GM19328 (cell line): ENCODE data around the gene LASP1.
"Not testable (repeated sequence)": the region's sequence is repeated elsewhere in the genome, so short reads cannot be mapped to it uniquely, and the experiment has no call there.

Experiments
- ATAC-seq: cut with Tn5 transposase; IDR thresholded peaks from one replicate; pipeline ENCODE4 v1.9.1; 2021; ENCODE audit warnings: mild to moderate bottlenecking, moderate library complexity; ENCODE audit not compliant: unreplicated experiment

LASP1 gene

DNA sequence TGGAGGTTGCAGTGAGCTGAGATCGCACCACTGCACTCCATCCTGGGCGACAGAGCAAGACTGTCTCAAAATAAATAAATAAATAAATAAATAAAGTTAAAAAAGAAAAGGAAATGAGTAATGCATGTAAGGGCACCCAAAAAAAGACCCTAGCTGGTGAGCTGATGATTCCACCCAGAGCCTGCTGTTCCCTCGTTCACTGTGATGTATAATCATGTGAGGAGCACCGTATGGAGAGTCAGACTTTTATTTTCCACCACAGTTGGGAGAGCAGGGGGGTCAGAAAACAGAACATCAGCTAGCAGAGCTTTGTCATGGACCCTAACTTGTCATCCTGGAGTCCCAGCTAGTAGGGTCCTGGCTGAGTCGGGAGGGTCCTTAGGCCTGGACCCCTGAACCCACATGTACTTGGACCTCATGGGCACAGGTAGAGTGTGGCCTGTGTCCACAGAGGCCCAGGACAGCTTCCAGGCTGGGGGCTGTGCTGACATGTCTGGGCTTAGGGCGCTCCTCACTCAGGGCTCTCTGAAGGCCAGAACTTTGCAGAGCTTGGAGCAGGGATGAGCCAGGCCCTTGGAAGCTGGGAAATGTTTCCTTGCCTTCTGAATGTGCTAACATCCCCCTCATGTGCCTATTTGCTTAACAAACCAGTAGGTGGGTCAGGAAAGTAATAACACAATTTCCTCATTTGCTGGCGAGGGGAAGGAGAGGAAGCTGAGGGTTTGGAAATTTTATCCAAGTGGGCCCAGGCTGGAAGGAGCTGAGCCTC, 36.8 kb downstream of the LASP1 start:
- no peak for ATAC-seq

DNA sequence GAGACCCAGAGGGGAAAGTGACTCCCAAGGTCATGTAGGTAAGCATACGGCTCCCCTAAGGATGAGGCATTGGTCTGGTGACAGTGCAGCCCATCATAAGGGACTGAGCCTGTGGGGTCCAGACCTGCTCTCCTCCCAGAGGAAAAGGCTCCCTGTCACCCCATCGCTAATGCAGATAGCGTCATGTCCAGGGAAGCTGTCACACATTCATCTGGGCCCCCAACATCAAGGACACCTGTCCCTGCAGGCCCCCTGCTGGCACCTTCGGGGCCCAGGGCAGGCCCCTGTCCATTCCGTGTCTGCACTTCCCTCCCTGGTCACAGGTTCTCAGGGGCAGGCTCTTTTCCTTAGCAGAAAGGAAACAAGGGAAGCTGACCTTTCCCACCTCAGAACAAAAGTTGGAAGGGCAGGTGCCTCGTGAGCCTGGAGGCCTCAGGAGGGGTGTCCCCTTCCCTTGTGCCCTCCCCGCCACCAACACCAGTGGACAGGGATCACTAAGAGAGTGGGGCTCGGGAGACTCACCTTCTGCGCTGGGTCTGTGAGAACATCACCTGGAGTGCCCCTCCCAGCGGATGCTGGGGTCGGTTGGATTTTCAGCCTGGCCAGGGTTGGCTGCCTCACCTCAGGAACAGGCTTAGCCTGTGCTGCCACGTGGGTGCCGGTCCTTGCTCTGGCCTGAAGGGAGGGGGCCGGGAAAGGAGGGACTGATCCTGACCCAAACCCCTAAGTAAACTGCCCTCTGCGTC, 38.2 kb downstream of the LASP1 start:
- no peak for ATAC-seq

DNA sequence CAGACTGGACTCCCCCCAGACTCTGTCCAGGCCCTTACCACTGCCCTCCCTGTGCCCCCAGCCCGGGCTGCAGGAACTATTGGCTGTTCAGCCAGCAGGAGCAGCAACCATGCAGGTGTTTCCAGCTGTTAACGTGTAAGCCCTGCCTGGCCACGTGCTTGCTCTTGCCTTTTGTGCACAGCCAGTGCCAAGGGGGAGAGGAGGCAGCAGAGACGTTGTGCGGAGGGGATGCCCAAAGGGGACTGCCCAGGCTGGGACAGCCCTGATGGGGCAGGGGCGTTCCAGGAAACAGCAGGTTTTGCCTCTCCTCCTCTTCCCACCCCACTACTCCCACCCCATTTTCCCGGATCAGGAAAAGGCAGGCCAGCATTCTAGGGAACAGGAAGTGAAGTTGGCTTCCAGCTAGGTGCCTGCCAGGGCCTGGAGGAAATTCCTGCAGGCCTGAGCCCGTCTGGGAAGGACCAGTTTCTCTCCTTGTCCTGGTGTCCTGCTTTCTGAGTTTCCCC, 38.9 kb downstream of the LASP1 start:
- ATAC-seq: no peak

DNA sequence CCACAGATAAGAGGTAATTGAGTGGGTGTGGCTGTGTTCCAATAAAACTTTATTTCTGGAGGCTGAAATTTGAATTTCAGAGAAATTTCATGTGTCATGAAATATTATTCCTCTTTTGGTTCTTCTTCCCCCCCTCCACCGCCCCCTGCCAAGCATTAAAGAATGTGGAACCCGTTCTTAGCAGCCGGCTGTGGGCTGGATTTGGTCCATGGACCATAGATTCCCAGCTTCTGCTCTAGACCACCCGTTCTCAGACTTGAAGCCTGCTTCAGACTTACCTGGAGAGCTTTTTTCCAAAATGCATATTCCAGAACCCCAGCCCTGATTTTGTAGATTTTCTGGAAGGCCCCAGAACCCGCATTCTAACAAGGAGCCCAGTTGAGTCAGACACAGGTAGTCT, 40.5 kb downstream of the LASP1 start:
- no peak for ATAC-seq

DNA sequence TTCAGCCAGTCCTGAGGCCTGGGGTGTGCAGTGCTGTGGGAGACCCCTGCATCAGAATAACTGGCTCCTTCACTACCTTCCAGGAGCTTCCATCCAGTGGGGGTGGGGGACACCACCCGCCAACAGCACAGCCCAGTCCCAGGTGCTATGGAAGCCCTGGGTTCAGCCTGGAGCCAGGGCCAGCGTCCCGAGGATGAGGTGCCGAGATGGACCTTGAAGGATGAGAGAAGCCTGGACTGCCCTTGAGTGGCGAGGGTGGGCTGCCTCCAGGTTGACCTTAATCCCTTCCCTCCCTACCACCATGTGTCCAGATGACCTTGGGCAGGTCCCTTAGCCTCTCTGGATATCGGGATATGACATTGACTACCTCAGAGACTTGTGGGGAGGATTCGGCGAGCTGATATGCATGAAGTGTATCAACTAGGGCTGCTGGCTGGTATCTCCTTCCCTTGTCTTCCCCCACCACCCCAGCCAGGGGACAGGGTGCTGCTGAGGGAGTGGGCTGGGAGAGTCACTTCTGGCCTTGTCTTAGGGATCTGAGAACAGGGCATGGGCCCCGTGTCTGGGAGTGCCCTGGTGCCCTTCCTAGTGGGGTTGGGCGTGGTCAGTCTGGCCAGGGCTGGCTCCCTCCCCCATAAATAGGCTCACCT, 41.3 kb downstream of the LASP1 start:
- ATAC-seq: no peak

DNA sequence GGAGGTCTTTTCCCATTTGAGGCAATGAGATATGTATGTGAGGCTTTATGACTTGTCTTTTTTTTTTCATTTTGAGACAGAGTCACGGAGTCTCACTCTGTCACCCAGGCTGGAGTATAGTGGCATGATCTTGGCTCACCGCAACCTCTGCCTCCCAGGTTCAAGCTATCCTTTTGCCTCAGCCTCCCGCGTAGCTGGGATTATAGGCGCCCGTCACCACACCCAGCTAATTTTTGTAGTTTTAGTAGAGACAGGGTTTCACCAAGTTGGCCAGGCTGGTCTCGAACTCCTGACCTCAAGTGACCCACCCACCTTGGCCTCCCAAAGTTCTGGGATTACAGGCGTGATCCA, 41.8 kb downstream of the LASP1 start:
- not testable (repeated sequence) for ATAC-seq

DNA sequence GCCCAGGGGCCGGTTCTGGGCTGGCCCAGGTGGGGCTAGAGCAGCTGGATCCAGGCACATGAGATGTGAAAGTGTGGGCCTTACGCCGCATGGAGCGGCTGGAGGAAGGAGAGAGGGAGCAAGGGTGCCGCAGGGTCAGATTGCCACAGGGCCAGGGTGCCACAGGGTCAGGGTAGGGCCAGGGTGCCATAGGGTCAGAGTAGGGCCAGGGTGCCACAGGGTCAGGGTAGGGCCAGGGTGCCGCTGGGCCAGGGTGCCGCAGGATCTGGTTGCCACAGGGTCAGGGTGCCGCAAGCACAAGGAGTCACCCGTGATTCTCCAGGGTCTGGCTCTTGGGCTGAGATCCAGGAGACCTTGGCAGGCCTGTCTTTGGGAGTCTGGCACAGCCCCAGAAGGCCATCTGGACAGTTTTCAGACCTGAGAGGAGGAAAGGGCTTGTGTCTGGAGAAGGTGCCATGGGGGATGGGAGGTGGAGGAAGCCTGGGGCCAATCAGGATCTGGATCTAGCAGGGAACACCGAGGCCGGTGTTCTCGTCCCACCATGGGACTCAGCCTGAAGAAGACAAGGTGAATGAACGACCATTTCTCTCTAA, 42.5 kb downstream of the LASP1 start:
- ATAC-seq: no peak

DNA sequence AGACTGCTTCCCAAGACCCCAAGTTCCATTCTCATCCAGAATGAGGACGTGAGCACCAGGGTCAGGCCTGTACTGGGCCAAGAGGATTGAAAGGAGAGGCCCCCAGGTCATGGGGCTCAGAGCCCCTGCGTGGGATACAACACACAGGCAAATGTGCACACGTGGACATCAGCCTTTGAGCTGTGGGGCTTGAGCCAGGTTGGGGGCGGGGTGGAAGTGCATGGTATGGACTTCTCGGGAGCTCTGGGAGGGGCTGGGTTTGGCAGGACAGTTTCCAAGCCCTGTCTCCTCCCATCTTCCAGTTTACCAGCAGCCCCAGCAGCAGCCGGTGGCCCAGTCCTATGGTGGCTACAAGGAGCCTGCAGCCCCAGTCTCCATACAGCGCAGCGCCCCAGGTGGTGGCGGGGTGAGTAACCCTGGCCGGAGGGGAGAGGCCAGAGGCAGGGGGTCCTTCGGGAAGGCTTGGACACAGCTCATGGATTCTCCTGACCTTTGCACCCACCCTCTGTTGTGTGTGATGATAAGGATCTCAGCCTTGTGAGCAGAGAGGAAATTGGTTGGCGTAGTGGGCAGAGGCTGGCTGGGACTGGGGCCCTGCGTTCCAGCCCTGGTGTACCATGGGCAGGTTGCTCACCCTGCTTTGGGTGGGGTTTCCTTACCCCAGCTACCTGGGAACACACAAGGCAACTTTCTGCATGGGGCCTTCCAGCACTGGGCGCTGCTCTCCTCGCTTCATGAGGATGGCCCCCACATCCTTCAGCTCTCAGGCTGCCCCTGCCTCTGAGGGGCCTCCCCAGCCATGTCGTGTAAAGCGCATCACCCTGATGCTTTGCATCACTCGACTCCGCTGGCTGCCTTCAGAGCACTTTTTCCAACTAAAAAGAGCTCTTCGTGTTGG, 45.1 kb downstream of the LASP1 start:
- no peak for ATAC-seq

DNA sequence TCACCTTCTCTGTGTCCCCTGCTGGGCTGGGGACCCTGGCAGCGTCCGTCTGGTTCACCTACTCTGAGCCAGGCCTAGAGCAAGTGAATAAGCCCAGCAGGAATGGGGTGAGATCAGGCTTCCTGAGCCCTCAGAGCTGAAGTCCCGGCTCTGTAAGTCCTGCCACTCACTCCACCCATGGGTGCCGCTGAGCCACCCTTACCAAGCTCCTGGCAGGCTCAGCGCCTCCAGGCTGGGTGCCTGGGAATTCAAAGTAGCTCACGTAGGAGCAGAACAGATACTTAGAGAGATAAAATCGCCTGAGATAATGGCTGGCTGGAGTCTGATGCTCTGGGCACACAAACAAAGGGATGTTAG, 45.8 kb downstream of the LASP1 start:
- no peak for ATAC-seq

DNA sequence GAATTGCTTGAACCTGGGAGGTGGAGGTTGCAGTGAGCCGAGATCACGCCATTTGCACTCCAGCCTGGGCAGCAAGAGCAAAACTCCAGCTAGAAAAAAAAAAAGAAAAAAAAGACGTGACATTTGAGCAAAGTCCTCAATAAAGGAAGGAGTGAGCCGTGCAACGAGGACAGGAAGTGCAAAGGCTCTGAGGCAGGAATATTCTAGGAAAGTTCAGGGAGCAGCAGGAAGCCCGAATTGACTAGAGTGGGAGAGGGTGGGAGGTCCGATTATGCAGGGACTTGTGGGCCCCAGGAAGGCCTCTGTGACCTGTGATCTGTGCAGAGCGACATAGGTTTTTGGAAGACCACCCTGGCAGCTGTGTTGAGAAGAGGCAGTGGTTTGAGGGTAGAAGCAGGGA, 46.9 kb downstream of the LASP1 start:
- ATAC-seq: no peak

DNA sequence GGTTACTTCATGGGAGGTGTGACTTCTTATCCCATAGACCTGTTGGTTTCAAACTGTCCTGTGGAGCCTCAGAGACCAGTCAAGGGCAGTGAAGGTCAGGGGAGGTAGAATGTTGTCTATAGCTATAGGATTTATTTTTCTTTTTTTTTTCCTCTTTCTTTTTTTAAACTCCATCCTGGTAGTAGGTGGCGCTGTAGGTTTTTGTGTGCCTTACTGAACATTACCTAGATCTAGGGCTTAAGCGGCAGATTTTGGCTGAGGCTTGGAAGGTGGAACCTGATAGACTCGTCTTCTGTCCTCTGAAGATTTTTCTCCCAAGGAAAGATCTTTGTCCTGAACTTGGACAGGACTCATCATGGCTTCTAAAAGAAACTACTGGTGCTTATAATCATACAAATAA, 47.4 kb downstream of the LASP1 start:
- no peak for ATAC-seq

DNA sequence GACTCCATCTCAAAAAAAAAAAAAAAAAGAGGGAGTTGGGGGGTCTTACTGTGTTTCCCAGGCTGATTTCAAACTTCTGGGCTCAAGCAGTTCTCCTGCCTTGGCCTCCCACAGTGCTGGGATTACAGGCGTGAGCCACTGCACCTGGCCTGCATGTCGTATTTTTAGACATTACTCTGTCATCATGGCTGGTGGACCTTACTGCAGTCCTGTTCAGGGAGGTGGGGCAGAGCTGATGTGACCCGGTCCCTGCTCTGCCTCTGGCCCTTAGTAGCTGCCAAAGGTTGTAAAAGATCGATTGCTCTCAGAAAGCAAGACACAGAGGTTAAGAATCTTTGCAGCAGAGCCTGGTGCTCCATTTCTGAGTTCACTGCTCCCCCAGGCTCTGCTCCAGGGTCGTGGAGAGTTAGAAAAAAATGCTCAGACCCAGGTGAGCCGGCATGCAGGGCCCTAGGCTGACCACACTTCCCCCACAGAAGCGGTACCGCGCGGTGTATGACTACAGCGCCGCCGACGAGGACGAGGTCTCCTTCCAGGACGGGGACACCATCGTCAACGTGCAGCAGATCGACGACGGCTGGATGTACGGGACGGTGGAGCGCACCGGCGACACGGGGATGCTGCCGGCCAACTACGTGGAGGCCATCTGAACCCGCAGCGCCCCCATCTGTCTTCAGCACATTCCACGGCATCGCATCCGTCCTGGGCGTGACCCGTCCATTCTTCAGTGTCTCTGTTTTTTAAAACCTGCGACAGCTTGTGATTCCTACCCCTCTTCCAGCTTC, 48.5 kb downstream of the LASP1 start:
- no peak for ATAC-seq

DNA sequence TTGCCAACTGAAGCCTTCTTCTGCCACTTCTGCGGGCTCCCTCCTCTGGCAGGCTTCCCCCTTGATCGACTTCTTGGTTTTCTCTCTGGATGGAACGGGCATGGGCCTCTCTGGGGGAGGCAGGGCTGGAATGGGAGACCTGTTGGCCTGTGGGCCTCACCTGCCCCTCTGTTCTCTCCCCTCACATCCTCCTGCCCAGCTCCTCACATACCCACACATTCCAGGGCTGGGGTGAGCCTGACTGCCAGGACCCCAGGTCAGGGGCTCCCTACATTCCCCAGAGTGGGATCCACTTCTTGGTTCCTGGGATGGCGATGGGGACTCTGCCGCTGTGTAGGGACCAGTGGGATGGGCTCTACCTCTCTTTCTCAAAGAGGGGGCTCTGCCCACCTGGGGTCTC, 49.1 kb downstream of the LASP1 start:
- ATAC-seq: no peak

DNA sequence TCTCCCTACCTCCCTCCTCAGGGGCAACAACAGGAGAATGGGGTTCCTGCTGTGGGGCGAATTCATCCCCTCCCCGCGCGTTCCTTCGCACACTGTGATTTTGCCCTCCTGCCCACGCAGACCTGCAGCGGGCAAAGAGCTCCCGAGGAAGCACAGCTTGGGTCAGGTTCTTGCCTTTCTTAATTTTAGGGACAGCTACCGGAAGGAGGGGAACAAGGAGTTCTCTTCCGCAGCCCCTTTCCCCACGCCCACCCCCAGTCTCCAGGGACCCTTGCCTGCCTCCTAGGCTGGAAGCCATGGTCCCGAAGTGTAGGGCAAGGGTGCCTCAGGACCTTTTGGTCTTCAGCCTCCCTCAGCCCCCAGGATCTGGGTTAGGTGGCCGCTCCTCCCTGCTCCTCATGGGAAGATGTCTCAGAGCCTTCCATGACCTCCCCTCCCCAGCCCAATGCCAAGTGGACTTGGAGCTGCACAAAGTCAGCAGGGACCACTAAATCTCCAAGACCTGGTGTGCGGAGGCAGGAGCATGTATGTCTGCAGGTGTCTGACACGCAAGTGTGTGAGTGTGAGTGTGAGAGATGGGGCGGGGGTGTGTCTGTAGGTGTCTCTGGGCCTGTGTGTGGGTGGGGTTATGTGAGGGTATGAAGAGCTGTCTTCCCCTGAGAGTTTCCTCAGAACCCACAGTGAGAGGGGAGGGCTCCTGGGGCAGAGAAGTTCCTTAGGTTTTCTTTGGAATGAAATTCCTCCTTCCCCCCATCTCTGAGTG, 49.6 kb downstream of the LASP1 start:
- ATAC-seq: no peak

DNA sequence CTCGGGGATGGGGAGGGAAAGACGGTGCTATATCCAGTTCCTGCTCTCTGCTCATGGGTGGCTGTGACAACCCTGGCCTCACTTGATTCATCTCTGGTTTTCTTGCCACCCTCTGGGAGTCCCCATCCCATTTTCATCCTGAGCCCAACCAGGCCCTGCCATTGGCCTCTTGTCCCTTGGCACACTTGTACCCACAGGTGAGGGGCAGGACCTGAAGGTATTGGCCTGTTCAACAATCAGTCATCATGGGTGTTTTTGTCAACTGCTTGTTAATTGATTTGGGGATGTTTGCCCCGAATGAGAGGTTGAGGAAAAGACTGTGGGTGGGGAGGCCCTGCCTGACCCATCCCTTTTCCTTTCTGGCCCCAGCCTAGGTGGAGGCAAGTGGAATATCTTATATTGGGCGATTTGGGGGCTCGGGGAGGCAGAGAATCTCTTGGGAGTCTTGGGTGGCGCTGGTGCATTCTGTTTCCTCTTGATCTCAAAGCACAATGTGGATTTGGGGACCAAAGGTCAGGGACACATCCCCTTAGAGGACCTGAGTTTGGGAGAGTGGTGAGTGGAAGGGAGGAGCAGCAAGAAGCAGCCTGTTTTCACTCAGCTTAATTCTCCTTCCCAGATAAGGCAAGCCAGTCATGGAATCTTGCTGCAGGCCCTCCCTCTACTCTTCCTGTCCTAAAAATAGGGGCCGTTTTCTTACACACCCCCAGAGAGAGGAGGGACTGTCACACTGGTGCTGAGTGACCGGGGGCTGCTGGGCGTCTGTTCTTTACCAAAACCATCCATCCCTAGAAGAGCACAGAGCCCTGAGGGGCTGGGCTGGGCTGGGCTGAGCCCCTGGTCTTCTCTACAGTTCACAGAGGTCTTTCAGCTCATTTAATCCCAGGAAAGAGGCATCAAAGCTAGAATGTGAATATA, 50.8 kb downstream of the LASP1 start:
- ATAC-seq: no peak

DNA sequence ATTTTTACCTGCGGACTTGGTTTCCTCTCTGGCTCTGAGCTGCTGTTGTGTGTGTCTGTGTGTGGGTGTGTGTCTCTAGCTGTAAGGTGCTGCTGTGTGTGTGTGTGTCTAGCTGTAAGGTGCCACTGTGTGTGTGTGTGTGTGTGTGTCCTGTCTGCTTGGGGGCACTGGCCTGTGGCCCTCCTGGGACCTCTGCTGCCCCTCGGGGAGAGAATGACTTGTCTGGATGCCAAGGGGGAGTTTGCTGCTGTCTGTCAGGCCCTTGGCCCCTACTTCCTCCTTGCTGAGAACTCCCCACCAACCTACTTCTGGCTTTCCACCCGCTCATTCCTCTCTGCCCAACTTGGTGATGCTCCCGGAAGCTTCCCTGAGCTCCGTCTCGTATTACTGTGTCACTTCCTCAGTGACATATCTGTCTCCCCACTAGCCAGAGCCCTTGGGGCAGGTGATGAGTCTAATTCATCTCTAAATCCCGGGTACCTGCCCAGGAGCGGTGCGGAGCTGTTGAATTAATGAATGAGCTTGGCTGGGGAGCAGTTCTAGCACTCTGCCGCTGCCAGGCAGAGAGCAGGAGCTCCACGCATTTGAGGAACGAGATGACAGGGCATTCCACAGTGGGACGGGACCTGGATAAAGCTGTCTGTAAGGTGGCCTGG, 52.0 kb downstream of the LASP1 start:
- ATAC-seq: no peak

DNA sequence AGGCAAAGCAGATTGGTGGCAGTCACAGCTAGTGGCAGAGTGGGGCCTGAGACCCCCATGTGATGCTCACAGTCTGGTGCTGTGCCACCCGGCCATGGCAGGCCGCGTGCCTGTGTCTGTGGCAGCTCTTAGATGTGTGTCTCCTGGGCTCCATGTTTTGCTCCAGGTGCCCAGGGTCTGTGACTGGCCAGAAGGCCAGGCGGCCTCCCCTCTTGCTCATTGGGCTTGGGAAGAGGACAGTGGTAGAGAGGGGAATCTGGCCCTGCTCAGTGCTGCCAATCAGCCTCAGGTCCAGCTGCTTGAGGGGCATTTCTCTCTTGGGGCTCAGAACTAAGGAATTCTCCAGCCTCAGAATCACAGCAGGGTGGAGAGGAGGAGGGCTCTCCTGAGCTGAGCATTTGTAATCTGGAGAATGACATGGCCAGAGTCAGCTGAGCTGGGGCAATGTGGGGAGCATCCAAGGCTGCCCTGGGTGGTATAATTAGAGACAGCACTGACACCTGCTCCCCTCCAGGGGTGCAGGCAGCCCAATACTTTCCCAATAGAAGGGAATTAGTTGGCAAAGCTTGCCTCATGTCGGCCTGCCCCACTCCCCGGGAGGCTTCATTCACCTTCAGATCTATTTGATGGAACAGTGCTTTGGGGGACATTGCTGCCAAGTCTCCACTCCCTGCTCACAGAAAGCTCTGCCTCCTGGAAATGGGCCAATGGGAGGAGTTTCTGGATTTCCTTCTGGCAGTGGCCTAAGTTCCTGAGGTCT, 52.9 kb downstream of the LASP1 start:
- no peak for ATAC-seq
